HL-60 (cell line): Measurements from ENCODE around the gene SYVN1.

Experiments used
- GABPA ChIP-seq: IDR thresholded peaks from 2 replicates; pipeline ENCODE4 v1.6.1; 2012; ENCODE audit warnings: low read depth
- POLR2AphosphoS5 ChIP-seq: IDR thresholded peaks from 2 replicates; pipeline ENCODE4 v1.6.1; 2012; ENCODE audit warnings: low read depth
- REST ChIP-seq: IDR thresholded peaks from 2 replicates; pipeline ENCODE4 v1.6.1; 2012; ENCODE audit warnings: low read depth; ENCODE audit not compliant: insufficient replicate concordance
- SPI1 ChIP-seq: IDR thresholded peaks from 2 replicates; pipeline ENCODE4 v1.6.1; 2012; ENCODE audit warnings: low read depth, mild to moderate bottlenecking, borderline replicate concordance
- TF ChIP-seq, protein P1 (sequence below): IDR thresholded peaks from one replicate; pipeline ENCODE4 v1.5.1; 2011; ENCODE audit warnings: low read length, control low read depth, inconsistent platforms; ENCODE audit not compliant: insufficient read depth

DNA sequence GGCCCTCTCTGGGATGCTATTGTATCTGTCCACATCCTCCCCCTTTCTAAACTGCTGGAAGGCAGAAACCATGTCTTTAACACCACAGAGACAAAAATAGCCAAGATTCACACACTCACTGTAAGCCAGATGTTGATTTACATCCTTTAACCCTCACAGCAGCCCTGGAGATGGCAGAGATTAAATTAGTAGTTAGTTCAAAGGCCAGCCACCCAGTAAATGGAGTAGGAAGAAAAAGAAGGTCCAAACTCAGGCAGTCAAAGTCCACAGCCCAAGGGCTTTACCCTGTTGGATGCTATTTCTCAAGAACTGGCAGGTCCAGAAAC, 14.7 kb downstream of the SYVN1 start:
- TF ChIP-seq, protein P1, sequence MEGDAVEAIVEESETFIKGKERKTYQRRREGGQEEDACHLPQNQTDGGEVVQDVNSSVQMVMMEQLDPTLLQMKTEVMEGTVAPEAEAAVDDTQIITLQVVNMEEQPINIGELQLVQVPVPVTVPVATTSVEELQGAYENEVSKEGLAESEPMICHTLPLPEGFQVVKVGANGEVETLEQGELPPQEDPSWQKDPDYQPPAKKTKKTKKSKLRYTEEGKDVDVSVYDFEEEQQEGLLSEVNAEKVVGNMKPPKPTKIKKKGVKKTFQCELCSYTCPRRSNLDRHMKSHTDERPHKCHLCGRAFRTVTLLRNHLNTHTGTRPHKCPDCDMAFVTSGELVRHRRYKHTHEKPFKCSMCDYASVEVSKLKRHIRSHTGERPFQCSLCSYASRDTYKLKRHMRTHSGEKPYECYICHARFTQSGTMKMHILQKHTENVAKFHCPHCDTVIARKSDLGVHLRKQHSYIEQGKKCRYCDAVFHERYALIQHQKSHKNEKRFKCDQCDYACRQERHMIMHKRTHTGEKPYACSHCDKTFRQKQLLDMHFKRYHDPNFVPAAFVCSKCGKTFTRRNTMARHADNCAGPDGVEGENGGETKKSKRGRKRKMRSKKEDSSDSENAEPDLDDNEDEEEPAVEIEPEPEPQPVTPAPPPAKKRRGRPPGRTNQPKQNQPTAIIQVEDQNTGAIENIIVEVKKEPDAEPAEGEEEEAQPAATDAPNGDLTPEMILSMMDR: no peak
- TF ChIP-seq REST (no peak), GABPA (no peak), POLR2AphosphoS5 (no peak), SPI1 (no peak)
